ENCODE results near the gene GLYATL1B.

GLYATL1B gene

DNA sequence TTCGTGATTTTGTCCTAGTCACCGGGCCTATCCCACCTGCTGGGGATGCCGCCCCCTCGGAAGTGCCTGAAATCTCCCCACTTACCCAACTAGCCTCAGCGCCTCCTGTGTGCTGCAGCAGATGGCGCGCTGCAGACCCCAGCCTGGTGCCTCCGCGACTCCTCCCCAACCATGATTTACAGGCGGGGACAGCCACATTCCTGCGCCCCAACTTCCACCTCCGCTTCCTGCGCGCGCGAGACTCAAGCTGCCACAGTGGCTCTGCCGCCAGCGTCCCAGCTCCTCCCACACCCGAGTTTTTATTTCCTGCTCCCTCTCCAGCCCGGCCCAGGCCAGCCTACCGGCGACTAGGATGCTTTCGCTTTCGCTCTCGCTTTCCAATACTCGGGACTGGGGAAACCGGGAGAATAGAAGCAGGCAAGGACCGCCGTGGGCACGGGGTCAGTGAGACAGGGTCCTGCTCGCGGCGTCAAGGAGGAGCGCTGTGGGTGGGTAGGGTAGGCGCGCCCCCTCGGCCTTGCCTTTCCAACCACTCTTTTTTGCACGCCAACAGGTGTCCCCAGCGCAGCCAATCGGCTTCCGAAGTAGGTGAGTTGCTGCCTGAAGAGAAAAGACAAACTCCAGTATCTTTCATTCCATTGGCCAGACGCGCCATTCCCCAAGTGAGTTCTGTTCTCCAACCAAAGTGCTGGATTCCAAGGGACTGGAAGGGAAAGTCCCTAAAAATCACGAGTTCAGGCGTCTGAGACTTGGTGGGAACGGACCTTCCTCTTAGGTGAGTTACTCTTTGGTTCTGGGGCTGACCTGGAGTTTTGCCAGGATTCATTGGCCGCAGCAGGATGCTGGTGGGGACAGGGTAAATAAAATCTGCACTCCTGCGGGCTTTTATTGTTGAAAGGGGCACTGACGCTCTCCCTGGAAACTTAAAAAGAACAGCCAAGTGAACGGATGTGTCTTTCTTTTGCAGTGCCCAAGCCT lies 56.7 kb downstream of the GLYATL1B start, which contains the start of gene FAM111A:
TSS of gene FAM111A (plus strand) at position 327 of the 978 bp plus-strand sequence. CDS start 6,017 bp downstream, outside the sequence.
- FAIRE-seq (peak; percentile 95), DNase-seq (ENCODE audit: extremely low spot score, insufficient read length, low read depth) (peak; percentile 62)

DNA sequence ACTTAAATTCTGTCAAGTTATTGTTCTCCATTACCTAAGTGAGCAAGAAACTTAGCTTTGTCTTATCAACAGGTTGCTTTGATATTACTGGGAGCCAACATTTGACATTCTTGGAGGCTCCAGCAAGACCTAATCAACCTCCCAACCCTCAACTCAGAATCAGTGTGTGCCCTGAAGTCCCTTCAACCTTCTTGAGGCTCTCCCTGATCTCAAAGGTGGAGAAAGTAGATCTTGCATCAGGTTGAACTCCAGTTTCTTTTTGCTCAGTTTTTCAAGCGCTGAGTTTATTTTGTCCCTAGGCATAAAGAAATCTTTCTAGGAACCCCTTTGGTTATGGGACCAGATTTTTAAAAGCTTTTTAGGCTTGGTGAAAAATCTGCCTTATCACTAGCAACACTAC lies 58.0 kb downstream of the GLYATL1B start:
- DNase-seq (ENCODE audit: extremely low spot score, insufficient read length, low read depth) (no peak), FAIRE-seq (no peak)
